DOHH2 (cell line): Measurements from ENCODE around the gene PALLD.

ENCODE experiments used
- EZH2phosphoT487 ChIP-seq: fragments of 200-600 bp; sonication (generic); IDR thresholded peaks from 2 replicates; pipeline ENCODE4 v1.6.1; 2017; ENCODE audit warnings: borderline replicate concordance, mild to moderate bottlenecking, antibody characterized with exemption, low read length, moderate library complexity, mixed read lengths
- TF ChIP-seq, protein P1 (sequence below): fragments of 200-600 bp; sonication (generic); IDR thresholded peaks from one replicate; pipeline ENCODE4 v1.5.1; 2014; ENCODE audit warnings: antibody characterized with exemption, mild to moderate bottlenecking, low read depth, low read length; ENCODE audit not compliant: poor library complexity, severe bottlenecking

DNA sequence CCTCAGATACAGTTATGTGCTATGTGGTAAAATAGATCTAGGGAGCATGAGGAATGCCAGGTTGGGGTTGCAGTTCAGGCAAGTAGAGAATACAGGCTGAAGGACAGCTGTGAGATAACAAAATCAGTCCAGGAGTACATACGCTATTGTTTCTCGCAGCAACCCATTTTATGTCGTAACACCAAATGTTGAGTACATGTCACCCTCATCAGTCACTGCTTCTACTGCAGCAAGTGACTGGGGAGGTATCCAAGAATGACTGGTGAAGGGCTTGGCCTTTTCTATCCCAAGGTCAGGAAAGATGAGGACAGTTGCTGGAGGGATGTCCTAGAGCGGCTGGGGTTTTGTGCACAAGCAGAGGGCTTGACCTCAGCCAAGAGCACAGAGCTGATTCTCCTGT lies 341.1 kb downstream of the PALLD start:
- TF ChIP-seq, protein P1, sequence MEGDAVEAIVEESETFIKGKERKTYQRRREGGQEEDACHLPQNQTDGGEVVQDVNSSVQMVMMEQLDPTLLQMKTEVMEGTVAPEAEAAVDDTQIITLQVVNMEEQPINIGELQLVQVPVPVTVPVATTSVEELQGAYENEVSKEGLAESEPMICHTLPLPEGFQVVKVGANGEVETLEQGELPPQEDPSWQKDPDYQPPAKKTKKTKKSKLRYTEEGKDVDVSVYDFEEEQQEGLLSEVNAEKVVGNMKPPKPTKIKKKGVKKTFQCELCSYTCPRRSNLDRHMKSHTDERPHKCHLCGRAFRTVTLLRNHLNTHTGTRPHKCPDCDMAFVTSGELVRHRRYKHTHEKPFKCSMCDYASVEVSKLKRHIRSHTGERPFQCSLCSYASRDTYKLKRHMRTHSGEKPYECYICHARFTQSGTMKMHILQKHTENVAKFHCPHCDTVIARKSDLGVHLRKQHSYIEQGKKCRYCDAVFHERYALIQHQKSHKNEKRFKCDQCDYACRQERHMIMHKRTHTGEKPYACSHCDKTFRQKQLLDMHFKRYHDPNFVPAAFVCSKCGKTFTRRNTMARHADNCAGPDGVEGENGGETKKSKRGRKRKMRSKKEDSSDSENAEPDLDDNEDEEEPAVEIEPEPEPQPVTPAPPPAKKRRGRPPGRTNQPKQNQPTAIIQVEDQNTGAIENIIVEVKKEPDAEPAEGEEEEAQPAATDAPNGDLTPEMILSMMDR, result no peak
- no peak for TF ChIP-seq EZH2phosphoT487
